ENCODE measurements around the gene SNRPA.

GRCh38 chr19:40702337-40703012 is 48.5 kb upstream of the SNRPA start:
- no peak for TF ChIP-seq POLR2A (IDR thresholded peaks at IDR 0.05)
- TF ChIP-seq, protein P1, sequence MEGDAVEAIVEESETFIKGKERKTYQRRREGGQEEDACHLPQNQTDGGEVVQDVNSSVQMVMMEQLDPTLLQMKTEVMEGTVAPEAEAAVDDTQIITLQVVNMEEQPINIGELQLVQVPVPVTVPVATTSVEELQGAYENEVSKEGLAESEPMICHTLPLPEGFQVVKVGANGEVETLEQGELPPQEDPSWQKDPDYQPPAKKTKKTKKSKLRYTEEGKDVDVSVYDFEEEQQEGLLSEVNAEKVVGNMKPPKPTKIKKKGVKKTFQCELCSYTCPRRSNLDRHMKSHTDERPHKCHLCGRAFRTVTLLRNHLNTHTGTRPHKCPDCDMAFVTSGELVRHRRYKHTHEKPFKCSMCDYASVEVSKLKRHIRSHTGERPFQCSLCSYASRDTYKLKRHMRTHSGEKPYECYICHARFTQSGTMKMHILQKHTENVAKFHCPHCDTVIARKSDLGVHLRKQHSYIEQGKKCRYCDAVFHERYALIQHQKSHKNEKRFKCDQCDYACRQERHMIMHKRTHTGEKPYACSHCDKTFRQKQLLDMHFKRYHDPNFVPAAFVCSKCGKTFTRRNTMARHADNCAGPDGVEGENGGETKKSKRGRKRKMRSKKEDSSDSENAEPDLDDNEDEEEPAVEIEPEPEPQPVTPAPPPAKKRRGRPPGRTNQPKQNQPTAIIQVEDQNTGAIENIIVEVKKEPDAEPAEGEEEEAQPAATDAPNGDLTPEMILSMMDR (IDR thresholded peaks at IDR 0.05): no peak
- no peak for TF ChIP-seq POLR2AphosphoS5 (IDR thresholded peaks at IDR 0.05; ENCODE audit: insufficient read depth in 1 of 2, low read depth in 1 of 2)
